HepG2 (cell line): ENCODE data around the gene PEX14. TPM values are rescaled to one million over a fixed set of nuclear protein-coding genes. Genes with fewer than 3 reads are reported as not detected.

Source experiments
- ARHGAP35 ChIP-seq: sonication (generic); formaldehyde crosslinking; IDR thresholded peaks from 2 replicates; pipeline ENCODE4 v1.9.0; 2022; ENCODE audit warnings: mild to moderate bottlenecking, inconsistent platforms, moderate library complexity, missing genetic modification reagents, borderline replicate concordance
- CCDC6 ChIP-seq: sonication (generic); formaldehyde crosslinking; IDR thresholded peaks from 2 replicates; pipeline ENCODE4 v1.8.1; 2022; ENCODE audit warnings: mild to moderate bottlenecking, missing genetic modification reagents, moderate library complexity
- GTF2F1 ChIP-seq: fragments of 150-350 bp; IDR thresholded peaks from 2 replicates; pipeline ENCODE4 v1.6.1; 2014; ENCODE audit warnings: low read length
- HMG20B ChIP-seq: conservative IDR thresholded peaks from 2 replicates; pipeline ENCODE4 v1.6.1; 2016; ENCODE audit warnings: missing genetic modification reagents, missing compliant biosample characterization
- JDP2 ChIP-seq: sonication (generic); formaldehyde crosslinking; IDR thresholded peaks from 2 replicates; pipeline ENCODE4 v1.8.1; 2022; ENCODE audit warnings: missing genetic modification reagents, borderline replicate concordance
- KDM1A ChIP-seq: IDR thresholded peaks from 2 replicates; pipeline ENCODE4 v1.6.1; 2016; ENCODE audit warnings: missing compliant biosample characterization
- MAFF ChIP-seq: IDR thresholded peaks from 2 replicates; pipeline ENCODE4 v1.6.1; 2011; ENCODE audit warnings: low read depth, low read length, improper control_type of control experiment
- POLR2A ChIP-seq, 2 experiments: IDR thresholded peaks; 2 replicates each; pipeline ENCODE4 v1.6.1; 2011; ENCODE audit warnings: low read depth in 2 of 2, low read length in 2 of 2, mild to moderate bottlenecking in 1 of 2, moderate library complexity in 1 of 2; ENCODE audit not compliant: insufficient read depth in 1 of 2
- SKI ChIP-seq: fragments of 450-650 bp; IDR thresholded peaks from one replicate; pipeline ENCODE4 v1.6.1; 2018; ENCODE audit warnings: mild to moderate bottlenecking; ENCODE audit not compliant: partially characterized antibody
- TCF7 ChIP-seq: sonication (generic); IDR thresholded peaks from 2 replicates; pipeline ENCODE4 v1.6.1; 2016; ENCODE audit warnings: antibody characterized with exemption, low read depth
- TIGD3 ChIP-seq: sonication (generic); formaldehyde crosslinking; IDR thresholded peaks from 2 replicates; pipeline ENCODE4 v1.5.1; 2020; ENCODE audit warnings: mild to moderate bottlenecking, missing genetic modification reagents, borderline replicate concordance
- ZBTB49 ChIP-seq: sonication (generic); formaldehyde crosslinking; IDR thresholded peaks from 2 replicates; pipeline ENCODE4 v1.4.0; 2020; ENCODE audit warnings: missing genetic modification reagents, borderline replicate concordance
- ZNF3 ChIP-seq: IDR thresholded peaks from 2 replicates; pipeline ENCODE4 v1.7.0; 2017; ENCODE audit warnings: inconsistent platforms
- ZNF468 ChIP-seq: sonication (generic); formaldehyde crosslinking; IDR thresholded peaks from 2 replicates; pipeline ENCODE4 v1.8.0; 2022; ENCODE audit warnings: mild to moderate bottlenecking, moderate library complexity, missing genetic modification reagents
- ZNF501 ChIP-seq: sonication (generic); formaldehyde crosslinking; IDR thresholded peaks from 2 replicates; pipeline ENCODE4 v1.5.1; 2020; ENCODE audit warnings: mild to moderate bottlenecking, moderate library complexity, missing genetic modification reagents
- ZNF510 ChIP-seq: sonication (generic); formaldehyde crosslinking; IDR thresholded peaks from 2 replicates; pipeline ENCODE4 v1.4.0; 2020; ENCODE audit warnings: low read depth, mild to moderate bottlenecking, missing genetic modification reagents
- ZNF629 ChIP-seq: sonication (generic); formaldehyde crosslinking; conservative IDR thresholded peaks from 2 replicates; pipeline ENCODE4 v1.5.0; 2020; ENCODE audit warnings: missing genetic modification reagents
- ZNF703 ChIP-seq: sonication (generic); formaldehyde crosslinking; IDR thresholded peaks from 2 replicates; pipeline ENCODE4 v1.5.1; 2020; ENCODE audit warnings: missing genetic modification reagents, mild to moderate bottlenecking, moderate library complexity, borderline replicate concordance
- ZSCAN12 ChIP-seq: sonication (generic); formaldehyde crosslinking; IDR thresholded peaks from 2 replicates; pipeline ENCODE4 v1.9.0; 2021; ENCODE audit warnings: mild to moderate bottlenecking, missing genetic modification reagents
- ZUFSP ChIP-seq: sonication (generic); formaldehyde crosslinking; IDR thresholded peaks from 2 replicates; pipeline ENCODE4 v1.9.0; 2021; ENCODE audit warnings: missing genetic modification reagents, mild to moderate bottlenecking, borderline replicate concordance
- polyA plus RNA-seq, 8 experiments: library from polyadenylated mRNA; depleted of rRNA in 3 of 8; stranded (reverse) in 7 of 8; unstranded in 1 of 8; fragments of >200 nt; fragmentation: Illumina TruSeq in 4 of 8; extraction: Trizol in 4 of 8; gene quantifications; 2 replicates each; pipeline versions ENCODE4 v1.2.1 to v1.2.3, GENCODE V29; 2011 to 2016; ENCODE audit warnings: low read depth in 4 of 8, missing spikeins in 1 of 8, mixed read lengths in 1 of 8; ENCODE audit not compliant: insufficient read depth in 1 of 8
- total RNA-seq, 5 experiments: library from RNA; depleted of rRNA; stranded (reverse); fragments of >200 nt; fragmentation: Illumina TruSeq; extraction: Trizol; gene quantifications; 2 replicates each; pipeline ENCODE4 v1.2.3, GENCODE V29; 2016; ENCODE audit warnings: low read depth in 1 of 5
- TF ChIP-seq, protein P1 (sequence below): IDR thresholded peaks from 2 replicates; pipeline ENCODE4 v1.6.1; 2016; ENCODE audit warnings: low read depth
- TF ChIP-seq, protein P2 (sequence below): sonication (generic); formaldehyde crosslinking; IDR thresholded peaks from 2 replicates; pipeline ENCODE4 v1.8.0; 2022; ENCODE audit warnings: mild to moderate bottlenecking, missing genetic modification reagents; ENCODE audit not compliant: insufficient replicate concordance

The PEX14 gene
- total and polyA plus RNA-seq, 2 of the 13 experiments (the other 11 are each of a cell fraction or from before 2014, with no cell fraction given): 6.5 to 9.9 TPM

GRCh38 chr1:10599194-10599861 is 124.6 kb downstream of the PEX14 start (continued):
- TF ChIP-seq TIGD3 (CRISPR knock-in tag): no peak
- no peak for TF ChIP-seq ZNF703 (CRISPR knock-in tag)
- TF ChIP-seq SKI: no peak
- TF ChIP-seq, protein P1, sequence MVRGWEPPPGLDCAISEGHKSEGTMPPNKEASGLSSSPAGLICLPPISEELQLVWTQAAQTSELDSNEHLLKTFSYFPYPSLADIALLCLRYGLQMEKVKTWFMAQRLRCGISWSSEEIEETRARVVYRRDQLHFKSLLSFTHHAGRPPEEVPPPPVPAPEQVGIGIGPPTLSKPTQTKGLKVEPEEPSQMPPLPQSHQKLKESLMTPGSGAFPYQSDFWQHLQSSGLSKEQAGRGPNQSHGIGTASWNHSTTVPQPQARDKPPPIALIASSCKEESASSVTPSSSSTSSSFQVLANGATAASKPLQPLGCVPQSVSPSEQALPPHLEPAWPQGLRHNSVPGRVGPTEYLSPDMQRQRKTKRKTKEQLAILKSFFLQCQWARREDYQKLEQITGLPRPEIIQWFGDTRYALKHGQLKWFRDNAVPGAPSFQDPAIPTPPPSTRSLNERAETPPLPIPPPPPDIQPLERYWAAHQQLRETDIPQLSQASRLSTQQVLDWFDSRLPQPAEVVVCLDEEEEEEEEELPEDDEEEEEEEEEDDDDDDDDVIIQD (CRISPR knock-in tag): 0 out of 2 replicates have a peak, but pooled peaks have one; percentile 33
- TF ChIP-seq POLR2A (IDR thresholded peaks at IDR 0.05; ENCODE audit: insufficient read depth in 1 of 2, low read depth in 2 of 2, low read length in 2 of 2): peak in 1 of 2 experiments; percentile 44; a peak in 1 of 4 replicates
- no peak for TF ChIP-seq ZUFSP (CRISPR knock-in tag)
- TF ChIP-seq ZBTB49 (CRISPR knock-in tag): no peak
- TF ChIP-seq, protein P2, sequence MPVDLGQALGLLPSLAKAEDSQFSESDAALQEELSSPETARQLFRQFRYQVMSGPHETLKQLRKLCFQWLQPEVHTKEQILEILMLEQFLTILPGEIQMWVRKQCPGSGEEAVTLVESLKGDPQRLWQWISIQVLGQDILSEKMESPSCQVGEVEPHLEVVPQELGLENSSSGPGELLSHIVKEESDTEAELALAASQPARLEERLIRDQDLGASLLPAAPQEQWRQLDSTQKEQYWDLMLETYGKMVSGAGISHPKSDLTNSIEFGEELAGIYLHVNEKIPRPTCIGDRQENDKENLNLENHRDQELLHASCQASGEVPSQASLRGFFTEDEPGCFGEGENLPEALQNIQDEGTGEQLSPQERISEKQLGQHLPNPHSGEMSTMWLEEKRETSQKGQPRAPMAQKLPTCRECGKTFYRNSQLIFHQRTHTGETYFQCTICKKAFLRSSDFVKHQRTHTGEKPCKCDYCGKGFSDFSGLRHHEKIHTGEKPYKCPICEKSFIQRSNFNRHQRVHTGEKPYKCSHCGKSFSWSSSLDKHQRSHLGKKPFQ: no peak
- TF ChIP-seq MAFF: no peak
- no peak for TF ChIP-seq HMG20B (CRISPR knock-in tag)
- TF ChIP-seq ZNF501: 0 out of 2 replicates have a peak, but pooled peaks have one; percentile 40
- TF ChIP-seq ZNF629 (CRISPR knock-in tag): no peak
- no peak for TF ChIP-seq ZNF468 (CRISPR knock-in tag)
- no peak for TF ChIP-seq ARHGAP35
- no peak for TF ChIP-seq JDP2
- no peak for TF ChIP-seq TCF7
- no peak for TF ChIP-seq GTF2F1
- no peak for TF ChIP-seq KDM1A (CRISPR knock-in tag)
- TF ChIP-seq CCDC6: no peak
- no peak for TF ChIP-seq ZNF510 (CRISPR knock-in tag)
- TF ChIP-seq ZNF3 (CRISPR knock-in tag): no peak
- TF ChIP-seq ZSCAN12 (CRISPR knock-in tag): no peak
